SKM-1 treated with dmso at 0.1 percent for 144 hours (cell line): ENCODE measurements around the gene ADGRG1.
"Not testable (repeated sequence)": the region's sequence is repeated elsewhere in the genome, so short reads cannot be mapped to it uniquely, and the experiment has no call there.

Source experiments
- DNase-seq: peaks from one replicate; lab custom pipeline; 2025; ENCODE audit not compliant: unreplicated experiment; lab: John Stamatoyannopoulos, UW

The ADGRG1 gene

GRCh38 chr16:57698812-57699405 is 70.5 kb downstream of the ADGRG1 start:
- no peak for DNase-seq

GRCh38 chr16:57699481-57699880 is 71.1 kb downstream of the ADGRG1 start:
- no peak for DNase-seq

GRCh38 chr16:57699899-57700298 is 71.5 kb downstream of the ADGRG1 start:
- DNase-seq, result no peak

- DNase-seq, result no peak
These were observed 72.5 kb downstream of the ADGRG1 start for GRCh38 chr16:57700781-57701551.

GRCh38 chr16:57701759-57702371 is 73.4 kb downstream of the ADGRG1 start:
- no peak for DNase-seq

GRCh38 chr16:57703416-57704010 is 75.1 kb downstream of the ADGRG1 start:
- DNase-seq, result no peak

GRCh38 chr16:57704011-57704904 is 75.8 kb downstream of the ADGRG1 start:
- no peak for DNase-seq

GRCh38 chr16:57704905-57705852 is 76.7 kb downstream of the ADGRG1 start:
- no peak for DNase-seq

GRCh38 chr16:57706717-57707116 is 78.3 kb downstream of the ADGRG1 start:
- no peak for DNase-seq

- DNase-seq, result no peak
These were observed 78.9 kb downstream of the ADGRG1 start for GRCh38 chr16:57707331-57707730.

- DNase-seq, result no peak
These were observed 79.7 kb downstream of the ADGRG1 start for GRCh38 chr16:57708168-57708567.

- no peak for DNase-seq
These were observed 81.2 kb downstream of the ADGRG1 start for GRCh38 chr16:57709663-57710062.

GRCh38 chr16:57711346-57711745 is 82.9 kb downstream of the ADGRG1 start:
- no peak for DNase-seq

- DNase-seq, result no peak
These were observed 83.6 kb downstream of the ADGRG1 start for GRCh38 chr16:57711993-57712392.

- not testable (repeated sequence) for DNase-seq
These were observed 84.1 kb downstream of the ADGRG1 start for GRCh38 chr16:57712569-57712968.

GRCh38 chr16:57713596-57713995 is 85.2 kb downstream of the ADGRG1 start:
- no peak for DNase-seq

- no peak for DNase-seq
These were observed 85.6 kb downstream of the ADGRG1 start for GRCh38 chr16:57714047-57714446.
